CD4-positive, CD25-positive, alpha-beta regulatory T cell (primary cell): ENCODE results near the gene PANK4. TPM values are rescaled to one million over a fixed set of nuclear protein-coding genes. Genes with fewer than 3 reads are reported as not detected.

Source experiments
- polyA plus RNA-seq, 4 donors: library from polyadenylated mRNA; unstranded; fragments of 300-500 nt; fragmentation: Illumina TruSeq; gene quantifications; one replicate each; pipeline ENCODE4 v1.2.3, GENCODE V29; 2021
- total RNA-seq: library from RNA; stranded (reverse); gene quantifications from one replicate; pipeline ENCODE4 v1.2.3, GENCODE V29; 2022

The PANK4 gene
- total and polyA plus RNA-seq, 5 donors from 2014 or later = 16.8 to 66.6 (median 17.7) TPM

Other genes starting within 250 kb of the PANK4 start
- gene MORN1, start 135.0 kb downstream of the PANK4 start, total RNA-seq = 7.3 TPM
- gene MORN1, start 135.0 kb downstream of the PANK4 start, polyA plus RNA-seq = 1 to 10 TPM; 1.3 to 3.2 (median 2.1) TPM
- gene RER1, start 134.8 kb downstream of the PANK4 start, total RNA-seq = 91.3 TPM
- 100 to 1,000 TPM; 156 to 184 (median 173) TPM for gene RER1, start 134.8 kb downstream of the PANK4 start, polyA plus RNA-seq
- gene PEX10, start 114.0 kb downstream of the PANK4 start, total RNA-seq = 7.6 TPM
- gene PEX10, start 114.0 kb downstream of the PANK4 start, polyA plus RNA-seq = 1 to 10 TPM; 6.3 to 9.7 (median 8.4) TPM
- 43.4 TPM for gene PLCH2, start 50.3 kb downstream of the PANK4 start, total RNA-seq
- gene PLCH2, start 50.3 kb downstream of the PANK4 start, polyA plus RNA-seq = 1 to 10 TPM in 3 of 4 donors, under 1 TPM in 1; 0.35 to 2.8 (median 1.1) TPM
- gene HES5, start 3.7 kb upstream of the PANK4 start, total RNA-seq = not detected
- gene HES5, start 3.7 kb upstream of the PANK4 start, polyA plus RNA-seq = not detected
- 235 TPM for gene TNFRSF14, start 29.8 kb upstream of the PANK4 start, total RNA-seq
- 10 to 100 TPM; 57.3 to 75.8 (median 73.8) TPM for gene TNFRSF14, start 29.8 kb upstream of the PANK4 start, polyA plus RNA-seq
- 24.5 TPM for gene PRXL2B, start 60.2 kb upstream of the PANK4 start, total RNA-seq
- 10 to 100 TPM; 24.7 to 31.1 (median 27.2) TPM for gene PRXL2B, start 60.2 kb upstream of the PANK4 start, polyA plus RNA-seq
- gene MMEL1, start 106.4 kb upstream of the PANK4 start, total RNA-seq = 0.79 TPM
- 10 to 100 TPM; 11.7 to 18.1 (median 15.4) TPM for gene MMEL1, start 106.4 kb upstream of the PANK4 start, polyA plus RNA-seq